Measurements from ENCODE around the gene OSTN.

GRCh38 chr3:191290311-191291025 is 91.4 kb downstream of the OSTN start:
- TF ChIP-seq MAX (IDR thresholded peaks at IDR 0.05) (no peak), YY1 (IDR thresholded peaks at IDR 0.05; ENCODE audit: low read depth) (no peak), REST (IDR thresholded peaks at IDR 0.05; ENCODE audit: low read depth) (no peak), EGR1 (IDR thresholded peaks at IDR 0.05) (no peak), EP300 (IDR thresholded peaks at IDR 0.05; ENCODE audit: borderline replicate concordance) (no peak)

Data from Ishikawa (cell line).